Uterus (tissue), 2 donors: ENCODE data around the gene TFCP2L1.

Experiments used
- POLR2A ChIP-seq, 2 donors: fragments of 450-650 bp; IDR thresholded peaks; one replicate each; pipeline ENCODE4 v1.6.1; 2016; ENCODE audit warnings: antibody characterized with exemption in 2 of 2, mild to moderate bottlenecking in 1 of 2, moderate library complexity in 1 of 2
- TF ChIP-seq, protein P1 (sequence below), 4 experiments: fragments of 200-600 bp in 2 of 4; fragments of 450-650 bp in 2 of 4; sonication (generic) in 2 of 4; IDR thresholded peaks; one replicate each; pipeline ENCODE4 v1.5.1; 2016 to 2019; ENCODE audit warnings: antibody characterized with exemption in 4 of 4, mild to moderate bottlenecking in 2 of 4, moderate library complexity in 1 of 4

DNA sequence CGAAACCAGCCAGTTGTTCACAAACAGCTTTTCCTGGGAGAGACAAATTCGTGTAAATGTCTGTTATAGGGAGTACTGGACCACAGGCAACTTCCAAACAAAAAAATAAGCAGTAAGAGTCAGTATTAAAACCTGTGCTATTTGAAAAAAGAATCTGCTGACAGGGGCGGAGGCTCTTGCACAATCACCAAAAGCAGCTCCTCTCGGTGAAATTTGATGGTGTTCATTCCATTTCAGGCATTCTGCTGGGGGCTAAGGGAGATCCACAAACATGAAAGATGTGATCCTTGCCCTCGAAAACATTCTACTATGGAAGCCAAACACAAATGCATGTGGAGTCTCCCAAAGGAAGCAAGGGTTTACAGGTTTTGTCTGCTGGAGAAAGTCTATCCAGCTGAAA lies 45.0 kb downstream of the TFCP2L1 start:
- no peak for TF ChIP-seq POLR2A (IDR thresholded peaks at IDR 0.05)
- TF ChIP-seq, protein P1, sequence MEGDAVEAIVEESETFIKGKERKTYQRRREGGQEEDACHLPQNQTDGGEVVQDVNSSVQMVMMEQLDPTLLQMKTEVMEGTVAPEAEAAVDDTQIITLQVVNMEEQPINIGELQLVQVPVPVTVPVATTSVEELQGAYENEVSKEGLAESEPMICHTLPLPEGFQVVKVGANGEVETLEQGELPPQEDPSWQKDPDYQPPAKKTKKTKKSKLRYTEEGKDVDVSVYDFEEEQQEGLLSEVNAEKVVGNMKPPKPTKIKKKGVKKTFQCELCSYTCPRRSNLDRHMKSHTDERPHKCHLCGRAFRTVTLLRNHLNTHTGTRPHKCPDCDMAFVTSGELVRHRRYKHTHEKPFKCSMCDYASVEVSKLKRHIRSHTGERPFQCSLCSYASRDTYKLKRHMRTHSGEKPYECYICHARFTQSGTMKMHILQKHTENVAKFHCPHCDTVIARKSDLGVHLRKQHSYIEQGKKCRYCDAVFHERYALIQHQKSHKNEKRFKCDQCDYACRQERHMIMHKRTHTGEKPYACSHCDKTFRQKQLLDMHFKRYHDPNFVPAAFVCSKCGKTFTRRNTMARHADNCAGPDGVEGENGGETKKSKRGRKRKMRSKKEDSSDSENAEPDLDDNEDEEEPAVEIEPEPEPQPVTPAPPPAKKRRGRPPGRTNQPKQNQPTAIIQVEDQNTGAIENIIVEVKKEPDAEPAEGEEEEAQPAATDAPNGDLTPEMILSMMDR (IDR thresholded peaks at IDR 0.05): no peak
